ENCODE results near the gene MGAT4B. TPM values are rescaled to one million over a fixed set of nuclear protein-coding genes. Genes with fewer than 3 reads are reported as not detected.
A peak's percentile ranks its signal among the peaks of the same experiment; 100 is the strongest.

MGAT4B gene
- total and polyA plus RNA-seq, 2 of the 13 experiments (the other 11 are each of a cell fraction or from before 2014, with no cell fraction given), result 93.5 to 130 TPM

GRCh38 chr5:179805070-179805528 lies 1.6 kb downstream of the MGAT4B start (continued):
- no peak for TF ChIP-seq ZNF574 (CRISPR knock-in tag; IDR thresholded peaks at IDR 0.05)
- peak; percentile 41; the same call in 1 of the 2 replicates for TF ChIP-seq MYC (CRISPR knock-in tag; IDR thresholded peaks at IDR 0.05; ENCODE audit: borderline replicate concordance)
- no peak for TF ChIP-seq JDP2 (CRISPR knock-in tag; IDR thresholded peaks at IDR 0.05; ENCODE audit: borderline replicate concordance)
- no peak for TF ChIP-seq ZNF3 (CRISPR knock-in tag; IDR thresholded peaks at IDR 0.05)
- TF ChIP-seq ZNF563 (CRISPR knock-in tag; IDR thresholded peaks at IDR 0.05), result no peak
- 0 out of 2 replicates have a peak, but pooled peaks have one; percentile 25 for TF ChIP-seq TIGD3 (CRISPR knock-in tag; IDR thresholded peaks at IDR 0.05; ENCODE audit: borderline replicate concordance)
- TF ChIP-seq ZNF280D (CRISPR knock-in tag; IDR thresholded peaks at IDR 0.05), result 0 out of 2 replicates have a peak, but pooled peaks have one; percentile 15
- no peak for TF ChIP-seq SOX6 (IDR thresholded peaks at IDR 0.05)
- 0 out of 2 replicates have a peak, but pooled peaks have one; percentile 20 for TF ChIP-seq SOX6 (CRISPR knock-in tag; IDR thresholded peaks at IDR 0.05)
- 0 out of 2 replicates have a peak, but pooled peaks have one; percentile 10 for TF ChIP-seq ZFP90 (CRISPR knock-in tag; IDR thresholded peaks at IDR 0.05; ENCODE audit: borderline replicate concordance)
- TF ChIP-seq ZBTB38 (CRISPR knock-in tag; IDR thresholded peaks at IDR 0.05), result no peak
- TF ChIP-seq NR1H2 (CRISPR knock-in tag; IDR thresholded peaks at IDR 0.05; ENCODE audit: borderline replicate concordance, low read depth), result 0 out of 2 replicates have a peak, but pooled peaks have one; percentile 60
- TF ChIP-seq ARNTL (CRISPR knock-in tag; IDR thresholded peaks at IDR 0.05), result peak; percentile 11; the same call in 1 of the 2 replicates
- no peak for TF ChIP-seq POGZ (CRISPR knock-in tag; IDR thresholded peaks at IDR 0.05)
- no peak for TF ChIP-seq ISX (CRISPR knock-in tag; conservative IDR thresholded peaks at IDR 0.05)
- peak; percentile 28; the same call in 1 of the 2 replicates for TF ChIP-seq HNF4A (CRISPR knock-in tag; IDR thresholded peaks at IDR 0.05)
- TF ChIP-seq HNRNPLL (IDR thresholded peaks at IDR 0.05; ENCODE audit: low read depth, low read length, poor library complexity, severe bottlenecking), result peak; percentile 25
- TF ChIP-seq ZNF724P (CRISPR knock-in tag; IDR thresholded peaks at IDR 0.05; ENCODE audit: borderline replicate concordance), result 0 out of 2 replicates have a peak, but pooled peaks have one; percentile 7
- TF ChIP-seq FOXK1 (CRISPR knock-in tag; IDR thresholded peaks at IDR 0.05; ENCODE audit: borderline replicate concordance, low read depth), result no peak

Data from HepG2 (cell line).